ENCODE results near the gene EPHA10. TPM values are rescaled to one million over a fixed set of nuclear protein-coding genes. Genes with fewer than 3 reads are reported as not detected.

The EPHA10 gene
- total RNA-seq, 1 experiment from 2014 or later = not detected

- no peaks in the 10 kb centered on the region for H3K27me3 ChIP-seq
These were observed 38.9 kb downstream of the EPHA10 start for GRCh38 chr1:37725851-37726613.

GRCh38 chr1:37724575-37724974 is 40.3 kb downstream of the EPHA10 start:
- H3K4me3 ChIP-seq = no peak overlapping the region
- no peak for DNase-seq
- H3K36me3 ChIP-seq = no peaks in the 10 kb centered on the region
- H3K27me3 ChIP-seq = no peaks in the 10 kb centered on the region
- H3K9me3 ChIP-seq = no peaks in the 10 kb centered on the region

More at GRCh38 chr1:37725851-37726613, 38.9 kb downstream of the EPHA10 start:
- no peaks in the 10 kb centered on the region for H3K36me3 ChIP-seq
- H3K4me3 ChIP-seq = no peak overlapping the region
- no peaks in the 10 kb centered on the region for H3K9me3 ChIP-seq
- DNase-seq = no peak

- no peak for DNase-seq
- Histone ChIP-seq H3K36me3 (no peaks in the 10 kb centered on the region), H3K9me3 (no peaks in the 10 kb centered on the region), H3K4me3 (no peak overlapping the region), H3K27me3 (no peaks in the 10 kb centered on the region)
These were observed 41.4 kb downstream of the EPHA10 start for GRCh38 chr1:37723390-37724078.

- H3K9me3 ChIP-seq = no peaks in the 10 kb centered on the region
- no peak for DNase-seq
- no peaks in the 10 kb centered on the region for H3K36me3 ChIP-seq
- H3K4me3 ChIP-seq = no peak overlapping the region
- no peaks in the 10 kb centered on the region for H3K27me3 ChIP-seq
These were observed 41.9 kb downstream of the EPHA10 start for GRCh38 chr1:37723072-37723389.

- DNase-seq = no peak
- Histone ChIP-seq H3K36me3 (no peaks in the 10 kb centered on the region), H3K27me3 (no peaks in the 10 kb centered on the region), H3K4me3 (no peak overlapping the region), H3K9me3 (no peaks in the 10 kb centered on the region)
These were observed 42.5 kb downstream of the EPHA10 start for GRCh38 chr1:37722181-37723071.

- Histone ChIP-seq H3K9me3 (no peaks in the 10 kb centered on the region), H3K27me3 (no peaks in the 10 kb centered on the region), H3K36me3 (no peaks in the 10 kb centered on the region), H3K4me3 (no peak overlapping the region)
- DNase-seq = no peak
These were observed 43.4 kb downstream of the EPHA10 start for GRCh38 chr1:37721565-37721964.

- Histone ChIP-seq H3K4me3 (no peak overlapping the region), H3K36me3 (no peaks in the 10 kb centered on the region), H3K9me3 (no peaks in the 10 kb centered on the region), H3K27me3 (no peaks in the 10 kb centered on the region)
- DNase-seq = no peak
These were observed 44.4 kb downstream of the EPHA10 start for GRCh38 chr1:37720231-37721130.

GRCh38 chr1:37719572-37720195 is 45.2 kb downstream of the EPHA10 start:
- H3K36me3 ChIP-seq = no peaks in the 10 kb centered on the region
- no peak overlapping the region for H3K4me3 ChIP-seq
- no peaks in the 10 kb centered on the region for H3K9me3 ChIP-seq
- no peak for DNase-seq
- no peaks in the 10 kb centered on the region for H3K27me3 ChIP-seq

- no peaks in the 10 kb centered on the region for H3K27me3 ChIP-seq
- DNase-seq = no peak
- no peak overlapping the region for H3K4me3 ChIP-seq
- H3K9me3 ChIP-seq = no peaks in the 10 kb centered on the region
- no peaks in the 10 kb centered on the region for H3K36me3 ChIP-seq
These were observed 45.9 kb downstream of the EPHA10 start for GRCh38 chr1:37718901-37719571.

GRCh38 chr1:37718181-37718900 is 46.6 kb downstream of the EPHA10 start:
- H3K27me3 ChIP-seq = no peaks in the 10 kb centered on the region
- H3K4me3 ChIP-seq = no peak overlapping the region
- no peaks in the 10 kb centered on the region for H3K36me3 ChIP-seq
- no peak for DNase-seq
- H3K9me3 ChIP-seq = no peaks in the 10 kb centered on the region

GRCh38 chr1:37717631-37718030 is 47.3 kb downstream of the EPHA10 start:
- H3K9me3 ChIP-seq = no peaks in the 10 kb centered on the region
- H3K4me3 ChIP-seq = no peak overlapping the region
- no peaks in the 10 kb centered on the region for H3K36me3 ChIP-seq
- no peak for DNase-seq
- no peaks in the 10 kb centered on the region for H3K27me3 ChIP-seq

- H3K4me3 ChIP-seq = no peak overlapping the region
- H3K27me3 ChIP-seq = no peaks in the 10 kb centered on the region
- no peaks in the 10 kb centered on the region for H3K9me3 ChIP-seq
- no peak for DNase-seq
- no peaks in the 10 kb centered on the region for H3K36me3 ChIP-seq
These were observed 48.6 kb downstream of the EPHA10 start for GRCh38 chr1:37716321-37716720.

GRCh38 chr1:37714689-37715088 is 50.2 kb downstream of the EPHA10 start:
- no peaks in the 10 kb centered on the region for H3K27me3 ChIP-seq
- no peak overlapping the region for H3K4me3 ChIP-seq
- DNase-seq = no peak
- H3K9me3 ChIP-seq = no peaks in the 10 kb centered on the region
- H3K36me3 ChIP-seq = peaks cover 8% of the 10 kb centered on the region; the same call in 1 of the 2 replicates

- no peak for DNase-seq
- peaks cover 13% of the 10 kb centered on the region for H3K36me3 ChIP-seq
- H3K4me3 ChIP-seq = no peak overlapping the region
- no peaks in the 10 kb centered on the region for H3K27me3 ChIP-seq
- no peaks in the 10 kb centered on the region for H3K9me3 ChIP-seq
These were observed 50.7 kb downstream of the EPHA10 start for GRCh38 chr1:37714226-37714625.

GRCh38 chr1:37708471-37708870 is 56.4 kb downstream of the EPHA10 start:
- Histone ChIP-seq H3K27me3 (no peaks in the 10 kb centered on the region), H3K4me3 (no peak overlapping the region), H3K36me3 (peaks cover 64% of the 10 kb centered on the region), H3K9me3 (no peaks in the 10 kb centered on the region)
- no peak for DNase-seq
